Activated CD4-positive, alpha-beta T cell treated with anti-CD3 and anti-CD28 coated beads for 36 hours (primary cell): ENCODE measurements around the gene CERS1. TPM values are rescaled to one million over a fixed set of nuclear protein-coding genes. Genes with fewer than 3 reads are reported as not detected.

Experiments
- ATAC-seq: fragments of 200-7000 bp; cut with Tn5 transposase; one replicate; pipeline ENCODE4 v1.10.0; 2021; ENCODE audit warnings: mild to moderate bottlenecking, moderate library complexity
- CTCF ChIA-PET: fragments of 350-600 bp; sonication (Branson Sonifier 250); formaldehyde crosslinking; loops from one replicate; lab custom pipeline; 2021; ENCODE audit warnings: antibody characterized with exemption; lab: Charles Lee
- POLR2A ChIA-PET: fragments of 350-600 bp; sonication (Branson Sonifier 250); formaldehyde crosslinking; loops from one replicate; lab custom pipeline; 2021; ENCODE audit warnings: antibody characterized with exemption, inconsistent platforms; lab: Charles Lee
- DNase-seq: peaks from one replicate; pipeline ENCODE4 v3.0.0-alpha.2; 2020
- H3K27ac Mint-ChIP-seq: one replicate; pipeline ENCODE4 v1.8.0; 2021; ENCODE audit warnings: mixed read lengths
- H3K27me3 Mint-ChIP-seq: one replicate; pipeline ENCODE4 v1.8.0; 2021; ENCODE audit warnings: mixed read lengths
- H3K36me3 Mint-ChIP-seq: one replicate; pipeline ENCODE4 v1.8.0; 2021; ENCODE audit warnings: low read depth, mixed read lengths
- H3K4me1 Mint-ChIP-seq: one replicate; pipeline ENCODE4 v1.8.0; 2021; ENCODE audit warnings: mixed read lengths
- H3K4me3 Mint-ChIP-seq: one replicate; pipeline ENCODE4 v1.8.0; 2021; ENCODE audit warnings: mild to moderate bottlenecking, moderate library complexity, mixed read lengths
- H3K9me3 Mint-ChIP-seq: one replicate; pipeline ENCODE4 v1.8.0; 2021; ENCODE audit warnings: low read depth, mixed read lengths
- intact Hi-C, 2 experiments: fragments of 100-400 bp; cut with DNase I in 1 of 2; cut with micrococcal nuclease in 1 of 2; formaldehyde crosslinking; loops; one replicate each; pipeline versions ENCODE4 v1.14.2 to v1.15.1; 2022 to 2024; cut with DNase I, micrococcal nuclease
- total RNA-seq, 2 experiments: library from RNA; stranded (reverse); gene quantifications; one replicate each; pipeline ENCODE4 v1.2.3, GENCODE V29; 2021

Gene CERS1
- total RNA-seq, 2 experiments from 2014 or later: 0.11 to 0.16 TPM

GRCh38 chr19:18859676-18860301 lies 36.2 kb downstream of the CERS1 start:
- ChIA-PET CTCF (interaction anchor here (1.6 kb wide), 1 partner anchor 11 kb away, joined by 6 read pairs; no protein-coding TSS in a partner anchor), POLR2A (interaction anchor here (0.5 kb wide), 1 partner anchor 31 kb away, joined by 3 read pairs; no protein-coding TSS in a partner anchor)
- no peak for DNase-seq
- Mint-ChIP-seq H3K4me1 (no peaks in the 10 kb centered on the region), H3K9me3 (no peaks in the 10 kb centered on the region), H3K27me3 (no peaks in the 10 kb centered on the region), H3K4me3 (no peak overlapping the region), H3K36me3 (peaks cover 56% of the 10 kb centered on the region), H3K27ac (no peak overlapping the region)
- intact Hi-C loops: no loop called here
- no peak for ATAC-seq

GRCh38 chr19:18858906-18859646 lies 36.9 kb downstream of the CERS1 start:
- no peaks in the 10 kb centered on the region for H3K4me1 Mint-ChIP-seq
- no peaks in the 10 kb centered on the region for H3K27me3 Mint-ChIP-seq
- ChIA-PET POLR2A (interaction anchor here (0.5 kb wide), 1 partner anchor 30 kb away, joined by 3 read pairs; no protein-coding TSS in a partner anchor), CTCF (interaction anchor here (1.6 kb wide), 1 partner anchor 11 kb away, joined by 6 read pairs; no protein-coding TSS in a partner anchor)
- ATAC-seq (no peak), DNase-seq (no peak)
- no peaks in the 10 kb centered on the region for H3K9me3 Mint-ChIP-seq
- no peak overlapping the region for H3K27ac Mint-ChIP-seq
- intact Hi-C loops: no loop called here
- no peak overlapping the region for H3K4me3 Mint-ChIP-seq
- peaks cover 60% of the 10 kb centered on the region for H3K36me3 Mint-ChIP-seq

- peaks cover 63% of the 10 kb centered on the region for H3K36me3 Mint-ChIP-seq
- no peaks in the 10 kb centered on the region for H3K4me1 Mint-ChIP-seq
- no peak overlapping the region for H3K27ac Mint-ChIP-seq
- no peak for DNase-seq
- no peaks in the 10 kb centered on the region for H3K27me3 Mint-ChIP-seq
- ChIA-PET POLR2A (no interaction called here), CTCF (interaction anchor here (0.7 to 2.9 kb wide), 3 partner anchors 9 to 414 kb away, joined by 3 to 11 read pairs (median 3); no protein-coding TSS in a partner anchor)
- ATAC-seq: no peak
- intact Hi-C loops: no loop called here
- H3K4me3 Mint-ChIP-seq: no peak overlapping the region
- H3K9me3 Mint-ChIP-seq: no peaks in the 10 kb centered on the region
Measured at GRCh38 chr19:18857223-18857622, 38.7 kb downstream of the CERS1 start.

DNA sequence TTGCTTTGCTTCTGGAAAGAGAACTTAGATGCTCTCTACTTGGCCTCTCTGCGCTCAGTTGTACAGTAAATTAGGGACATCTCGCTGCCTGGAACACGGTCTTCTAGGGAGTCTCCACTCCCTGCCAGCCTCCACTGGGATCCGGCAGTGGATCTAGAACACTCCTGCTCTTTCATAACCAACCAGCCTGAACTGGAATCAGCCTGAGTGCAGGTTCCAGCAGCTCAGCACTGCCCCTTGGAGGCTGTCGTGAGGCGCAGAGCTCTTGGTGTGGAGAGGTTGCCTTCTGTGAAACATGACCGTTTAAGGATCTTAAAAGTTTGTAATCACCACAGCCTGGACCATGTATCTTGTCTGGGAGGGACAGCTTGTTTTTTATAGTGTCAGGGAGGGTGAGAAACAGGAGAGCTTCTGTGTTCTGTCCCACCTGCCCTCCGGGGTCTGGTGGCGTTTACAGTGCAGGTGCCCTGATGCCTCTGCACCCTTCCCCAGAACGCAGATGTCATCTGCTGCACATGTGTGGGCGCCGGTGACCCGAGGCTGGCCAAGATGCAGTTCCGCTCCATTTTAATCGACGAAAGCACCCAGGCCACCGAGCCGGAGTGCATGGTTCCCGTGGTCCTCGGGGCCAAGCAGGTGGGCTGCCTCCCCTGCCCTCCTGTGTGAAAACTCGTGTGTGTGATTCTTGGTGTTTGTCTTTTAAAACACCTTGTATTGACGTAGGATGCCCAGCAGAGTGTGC lies 39.4 kb downstream of the CERS1 start:
- Mint-ChIP-seq H3K27ac (no peak overlapping the region), H3K4me1 (no peaks in the 10 kb centered on the region), H3K36me3 (peaks cover 56% of the 10 kb centered on the region), H3K9me3 (no peaks in the 10 kb centered on the region), H3K27me3 (no peaks in the 10 kb centered on the region), H3K4me3 (no peak overlapping the region)
- DNase-seq: no peak
- ATAC-seq: no peak
- ChIA-PET CTCF (interaction anchor here (1.2 to 2.9 kb wide), 4 partner anchors 9 to 414 kb away, joined by 3 to 11 read pairs (median 5); no protein-coding TSS in a partner anchor), POLR2A (no interaction called here)
- intact Hi-C loops: no loop called here

- H3K9me3 Mint-ChIP-seq: no peaks in the 10 kb centered on the region
- DNase-seq: no peak
- ATAC-seq: no peak
- peaks cover 57% of the 10 kb centered on the region for H3K36me3 Mint-ChIP-seq
- no peaks in the 10 kb centered on the region for H3K4me1 Mint-ChIP-seq
- no peak overlapping the region for H3K27ac Mint-ChIP-seq
- CTCF ChIA-PET: interaction anchor here (1.4 to 2.9 kb wide), 3 partner anchors 9 to 262 kb away, joined by 3 to 11 read pairs (median 7); no protein-coding TSS in a partner anchor
- intact Hi-C loops: no loop called here
- H3K4me3 Mint-ChIP-seq: no peak overlapping the region
- POLR2A ChIA-PET: no interaction called here
- no peaks in the 10 kb centered on the region for H3K27me3 Mint-ChIP-seq
Measured at GRCh38 chr19:18855647-18856384, 40.1 kb downstream of the CERS1 start.

DNA sequence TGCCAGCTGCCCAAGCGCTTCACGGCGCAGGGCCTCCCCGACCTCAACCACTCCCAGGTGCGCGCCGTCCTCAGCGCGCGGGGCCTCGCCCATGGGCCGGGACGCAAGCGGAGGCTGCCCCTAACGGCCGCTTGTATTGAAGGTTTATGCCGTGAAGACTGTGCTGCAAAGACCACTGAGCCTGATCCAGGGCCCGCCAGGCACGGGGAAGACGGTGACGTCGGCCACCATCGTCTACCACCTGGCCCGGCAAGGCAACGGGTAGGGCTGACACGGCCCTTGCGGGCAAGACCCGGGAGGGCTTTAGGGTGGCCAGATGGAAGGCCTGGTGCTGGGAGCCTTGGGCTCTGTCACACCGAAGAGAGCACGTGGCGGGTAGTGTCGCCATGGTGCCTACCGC lies 41.0 kb downstream of the CERS1 start:
- Mint-ChIP-seq H3K27ac (no peak overlapping the region), H3K9me3 (no peaks in the 10 kb centered on the region), H3K4me3 (no peak overlapping the region), H3K36me3 (peaks cover 60% of the 10 kb centered on the region), H3K27me3 (no peaks in the 10 kb centered on the region), H3K4me1 (peaks cover 3% of the 10 kb centered on the region)
- intact Hi-C loops: no loop called here
- CTCF ChIA-PET: interaction anchor here (0.6 to 2.9 kb wide), 4 partner anchors 8 to 261 kb away, joined by 3 to 11 read pairs (median 6); no protein-coding TSS in a partner anchor
- DNase-seq (no peak), ATAC-seq (no peak)
- POLR2A ChIA-PET: no interaction called here

- Mint-ChIP-seq H3K36me3 (peaks cover 65% of the 10 kb centered on the region), H3K27ac (no peak overlapping the region), H3K9me3 (no peaks in the 10 kb centered on the region), H3K27me3 (no peaks in the 10 kb centered on the region), H3K4me3 (no peak overlapping the region), H3K4me1 (peaks cover 13% of the 10 kb centered on the region)
- intact Hi-C loops: no loop called here
- CTCF ChIA-PET: no interaction called here
- ATAC-seq (no peak), DNase-seq (no peak)
- POLR2A ChIA-PET: no interaction called here
Measured at GRCh38 chr19:18853755-18854427, 42.1 kb downstream of the CERS1 start.

DNA sequence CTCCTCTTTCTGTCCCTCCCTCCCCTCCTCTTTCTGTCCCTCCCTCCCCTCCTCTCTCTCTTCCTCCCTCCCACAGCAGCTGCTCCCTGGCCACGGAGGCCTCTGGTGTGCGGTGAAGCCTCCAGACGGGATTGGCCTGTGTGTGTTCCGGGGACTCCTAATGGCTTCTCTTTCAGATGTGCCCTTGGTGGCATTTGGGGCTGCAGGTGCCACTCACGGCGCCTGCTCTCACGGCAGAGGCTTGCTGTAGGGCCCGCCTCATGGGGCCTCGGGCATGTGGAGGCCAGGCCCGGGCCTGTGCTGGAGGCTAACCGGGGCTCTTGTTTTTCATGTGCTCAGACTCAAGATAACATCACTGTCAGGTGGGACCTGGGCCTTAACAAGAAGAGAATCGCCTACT lies 43.3 kb downstream of the CERS1 start:
- DNase-seq: no peak
- intact Hi-C loops: no loop called here
- H3K27me3 Mint-ChIP-seq: no peaks in the 10 kb centered on the region
- peaks cover 70% of the 10 kb centered on the region for H3K36me3 Mint-ChIP-seq
- no peak overlapping the region for H3K4me3 Mint-ChIP-seq
- H3K27ac Mint-ChIP-seq: no peak overlapping the region
- ATAC-seq: no peak
- POLR2A ChIA-PET: no interaction called here
- H3K9me3 Mint-ChIP-seq: no peaks in the 10 kb centered on the region
- CTCF ChIA-PET: no interaction called here
- peaks cover 17% of the 10 kb centered on the region for H3K4me1 Mint-ChIP-seq

DNA sequence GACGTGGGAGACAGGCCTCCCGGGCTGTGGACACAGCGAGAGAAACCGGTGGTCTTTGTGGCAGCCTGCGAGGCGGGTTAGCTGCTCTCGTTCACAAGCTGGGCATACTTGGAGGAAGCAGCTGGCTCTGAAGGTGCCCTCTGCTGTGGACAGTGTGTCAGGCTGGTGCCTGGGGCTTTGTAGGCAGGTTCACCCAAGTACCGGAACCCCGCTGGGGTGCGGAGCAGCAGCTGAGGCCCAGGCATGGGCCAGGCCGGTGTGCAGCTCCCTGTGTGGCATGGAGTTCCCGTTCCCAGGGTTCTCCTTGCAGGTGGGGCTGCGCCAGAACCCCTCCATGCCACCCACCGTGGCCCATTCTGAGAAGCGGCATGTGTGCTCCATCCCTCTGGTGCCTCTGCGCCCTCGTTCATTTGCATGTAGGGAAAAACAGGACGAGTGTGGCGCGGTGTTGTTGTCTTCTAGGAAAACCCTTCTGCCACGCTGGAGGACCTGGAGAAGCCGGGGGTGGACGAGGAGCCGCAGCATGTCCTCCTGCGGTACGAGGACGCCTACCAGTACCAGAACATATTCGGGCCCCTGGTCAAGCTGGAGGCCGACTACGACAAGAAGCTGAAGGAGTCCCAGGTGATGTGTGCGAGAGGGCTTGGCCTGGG lies 44.2 kb downstream of the CERS1 start:
- CTCF ChIA-PET: interaction anchor here (0.5 kb wide), 1 partner anchor 379 kb away, joined by 3 read pairs; no protein-coding TSS in a partner anchor
- H3K36me3 Mint-ChIP-seq: peaks cover 68% of the 10 kb centered on the region
- ATAC-seq: no peak

More for the DNA sequence above, 44.2 kb downstream of the CERS1 start:
- H3K4me1 Mint-ChIP-seq: peaks cover 24% of the 10 kb centered on the region
- H3K9me3 Mint-ChIP-seq: no peaks in the 10 kb centered on the region
- no peak overlapping the region for H3K27ac Mint-ChIP-seq
- no peak for DNase-seq
- POLR2A ChIA-PET: no interaction called here
- H3K27me3 Mint-ChIP-seq: no peaks in the 10 kb centered on the region
- no peak overlapping the region for H3K4me3 Mint-ChIP-seq
- intact Hi-C loops: no loop called here
